Endothelial cell of umbilical vein (primary cell): ENCODE data around the gene WDR90. TPM values are rescaled to one million over a fixed set of nuclear protein-coding genes. Genes with fewer than 3 reads are reported as not detected.

Source experiments
- BruUV-seq: library from RNA; stranded (reverse); fragments of 400-500 nt; replicated peaks from 2 replicates; lab custom pipeline; 2021; lab: Mats Ljungman, UMichigan
- CTCF ChIA-PET: fragments of 300-600, 350-600 bp; sonication (Branson Sonifier 250); formaldehyde crosslinking; loops from one replicate; lab custom pipeline; 2021; ENCODE audit warnings: antibody characterized with exemption, inconsistent platforms; lab: Charles Lee
- POLR2A ChIA-PET: fragments of 300-600, 350-600 bp; sonication (Branson Sonifier 250); formaldehyde crosslinking; loops from one replicate; lab custom pipeline; 2021; ENCODE audit warnings: antibody characterized with exemption, inconsistent platforms; lab: Charles Lee
- DNase-seq: peaks from one replicate; pipeline ENCODE4 v3.0.0-alpha.2; 2011; ENCODE audit warnings: low read depth, low spot score
- FAIRE-seq: peaks from 2 replicates; lab custom pipeline; 2011; peaks lifted over from hg19 to GRCh38; lab: Jason Lieb, UNC
- H2AFZ ChIP-seq: 2 replicates; pipeline ENCODE4 v1.6.0; 2012; ENCODE audit warnings: low read depth, low read length, control low read depth, inconsistent platforms
- H3K27ac ChIP-seq: 2 replicates; pipeline ENCODE4 v1.5.1; 2011; ENCODE audit warnings: low read depth, mild to moderate bottlenecking, control low read depth, low read length, moderate library complexity; ENCODE audit not compliant: insufficient read depth
- H3K27me3 ChIP-seq, 2 experiments: 2 replicates each; pipeline versions ENCODE4 v1.6.0 to v1.6.1; 2011; ENCODE audit warnings: low read length in 2 of 2, mixed read lengths in 1 of 2; ENCODE audit not compliant: control insufficient read depth in 2 of 2, insufficient read depth in 2 of 2
- H3K36me3 ChIP-seq, 2 experiments: 2 replicates in 1 of 2; 3 replicates in 1 of 2; pipeline ENCODE4 v1.5.1; 2011; ENCODE audit warnings: low read length in 2 of 2, mild to moderate bottlenecking in 1 of 2, moderate library complexity in 1 of 2; ENCODE audit not compliant: control insufficient read depth in 2 of 2, insufficient read depth in 2 of 2; ENCODE audit errors: extremely low read depth in 1 of 2
- H3K4me1 ChIP-seq: 3 replicates; pipeline ENCODE4 v1.5.1; 2011; ENCODE audit warnings: mild to moderate bottlenecking, low read length; ENCODE audit not compliant: control insufficient read depth, insufficient read depth; ENCODE audit errors: extremely low read depth
- H3K4me2 ChIP-seq: 2 replicates; pipeline ENCODE4 v1.6.1; 2011; ENCODE audit warnings: low read length, control low read depth, mixed read lengths; ENCODE audit not compliant: insufficient read depth
- H3K4me3 ChIP-seq, 3 experiments: fragments of 200-600 bp in 1 of 3; sonication (generic), shearing (Covaris generic) in 1 of 3; replicated peaks in 1 of 3; 2 replicates each; pipeline ENCODE4 v1.5.1; 2011 to 2016; ENCODE audit warnings: control low read depth in 3 of 3, low read length in 3 of 3, mild to moderate bottlenecking in 2 of 3, inconsistent platforms in 1 of 3, low read depth in 1 of 3, moderate library complexity in 1 of 3; ENCODE audit not compliant: insufficient read depth in 1 of 3
- H3K79me2 ChIP-seq: 2 replicates; pipeline ENCODE4 v1.6.0; 2012; ENCODE audit warnings: low read length, inconsistent platforms; ENCODE audit not compliant: control insufficient read depth, insufficient read depth
- H3K9ac ChIP-seq: replicated peaks from 2 replicates; pipeline ENCODE3; 2011; ENCODE audit warnings: low read length, control low read depth; ENCODE audit not compliant: insufficient read depth; ENCODE audit errors: extremely low read depth
- H3K9me1 ChIP-seq: replicated peaks from 3 replicates; pipeline ENCODE4 v1.6.0; 2011; ENCODE audit warnings: mild to moderate bottlenecking, low read length; ENCODE audit not compliant: control insufficient read depth, insufficient read depth; ENCODE audit errors: extremely low read depth
- H3K9me3 ChIP-seq: replicated peaks from 2 replicates; pipeline ENCODE4 v1.5.1; 2012; ENCODE audit warnings: low read length, inconsistent platforms; ENCODE audit not compliant: control insufficient read depth, insufficient read depth
- H4K20me1 ChIP-seq: replicated peaks from 2 replicates; pipeline ENCODE3; 2011; ENCODE audit warnings: mild to moderate bottlenecking, low read length; ENCODE audit not compliant: control insufficient read depth, insufficient read depth; ENCODE audit errors: extremely low read depth
- CTCF ChIP-seq, 2 donors: IDR thresholded peaks; 1 replicate in 1 of 2; 2 replicates in 1 of 2; pipeline ENCODE4 v1.5.1; 2011; ENCODE audit warnings: low read length in 2 of 2, mild to moderate bottlenecking in 2 of 2, moderate library complexity in 2 of 2, control low read depth in 1 of 2, inconsistent platforms in 1 of 2, low read depth in 1 of 2; ENCODE audit not compliant: insufficient read depth in 1 of 2; ENCODE audit errors: extremely low read depth in 1 of 2
- POLR2AphosphoS5 ChIP-seq: IDR thresholded peaks from 2 replicates; pipeline ENCODE4 v1.6.1; 2012; ENCODE audit warnings: low read depth, mild to moderate bottlenecking, control low read depth, low read length, moderate library complexity; ENCODE audit not compliant: insufficient read depth
- dilution Hi-C: fragments of 300-500 bp; cut with MboI; formaldehyde crosslinking; loops from one replicate; pipeline ENCODE4 v1.15.0; 2019; ENCODE audit warnings: low sequenced_read_pairs; ENCODE audit not compliant: extremely low pct_ligation_motif_present
- intact Hi-C: fragments of 100-400 bp; cut with micrococcal nuclease; formaldehyde crosslinking; loops from one replicate; pipeline ENCODE4 v1.10.0; 2022
- polyA plus RNA-seq, 4 experiments: library from polyadenylated mRNA; depleted of rRNA in 3 of 4; stranded (reverse) in 3 of 4; unstranded in 1 of 4; fragments of >200 nt; gene quantifications; 2 replicates each; pipeline versions ENCODE4 v1.2.1 to v1.2.3, GENCODE V29; 2011 to 2012; ENCODE audit warnings: missing spikeins in 1 of 4
- total RNA-seq: library from RNA; stranded (reverse); gene quantifications from 2 replicates; pipeline ENCODE4 v1.2.3, GENCODE V29; 2021

The WDR90 gene
- total and polyA plus RNA-seq, 2 donors (not counting 3 experiments of a cell fraction or from before 2014, with no cell fraction given), result 22.2 to 51.8 TPM

- no peak for FAIRE-seq
- CTCF ChIA-PET, result interaction anchor here (0.7 to 2.0 kb wide), 5 partner anchors 9 to 21 kb away, joined by 3 to 9 read pairs (median 3); partner anchors contain the start of gene RAB40C
- dilution Hi-C loops, result no loop called here
Measured at GRCh38 chr16:610513-611381, 38.4 kb upstream of the WDR90 start.

More at GRCh38 chr16:610513-611381, 38.4 kb upstream of the WDR90 start:
- H3K9me1 ChIP-seq, result no peaks in the 10 kb centered on the region
- no peaks in the 10 kb centered on the region for H4K20me1 ChIP-seq
- H3K36me3 ChIP-seq, result no peaks in the 10 kb centered on the region
- H3K4me1 ChIP-seq, result no peaks in the 10 kb centered on the region
- H3K9ac ChIP-seq, result no peak overlapping the region
- H3K79me2 ChIP-seq, result no peaks in the 10 kb centered on the region
- POLR2A ChIA-PET, result no interaction called here
- no TSS peak for BruUV-seq
- no peak overlapping the region for H3K4me3 ChIP-seq
- H2AFZ ChIP-seq, result no peak overlapping the region
- no peak for TF ChIP-seq POLR2AphosphoS5
- TF ChIP-seq CTCF (IDR thresholded peaks at IDR 0.05; ENCODE audit: extremely low read depth in 1 of 2, insufficient read depth in 1 of 2, low read depth in 1 of 2, low read length in 2 of 2), result peak; percentile 38 to 64
- no peaks in the 10 kb centered on the region for H3K9me3 ChIP-seq
- intact Hi-C loops, result no loop called here
- no peaks in the 10 kb centered on the region for H3K27me3 ChIP-seq
- H3K27ac ChIP-seq, result no peak overlapping the region
- no peak for DNase-seq
- H3K4me2 ChIP-seq, result no peak overlapping the region
